Adrenal gland (tissue), 12 donors: ENCODE data around the gene ZSWIM5. TPM values are rescaled to one million over a fixed set of nuclear protein-coding genes. Genes with fewer than 3 reads are reported as not detected.
"Not testable (repeated sequence)": the region's sequence is repeated elsewhere in the genome, so short reads cannot be mapped to it uniquely, and the experiment has no call there.

Experiments
- DNase-seq, 7 donors: peaks; one replicate each; pipeline ENCODE4 v3.0.0-alpha.2; 2019 to 2020
- H3K27ac ChIP-seq, 5 donors: fragments of 200-600 bp; sonication (generic) in 4 of 5; 1 replicate in 3 of 5; 2 replicates in 2 of 5; pipeline versions ENCODE4 v1.5.1 to v1.8.0; 2016 to 2020; ENCODE audit warnings: mild to moderate bottlenecking in 1 of 5
- H3K27me3 ChIP-seq: fragments of 200-600 bp; 2 replicates; pipeline ENCODE4 v1.8.0; 2021
- H3K36me3 ChIP-seq, 2 donors: fragments of 200-600 bp; replicated peaks in 1 of 2; 1 replicate in 1 of 2; 2 replicates in 1 of 2; pipeline versions ENCODE4 v1.5.1 to v1.8.0; 2018 to 2022
- H3K4me1 ChIP-seq, 2 donors: fragments of 200-600 bp; replicated peaks in 1 of 2; 1 replicate in 1 of 2; 2 replicates in 1 of 2; pipeline versions ENCODE4 v1.5.1 to v1.8.0; 2018 to 2021
- H3K4me3 ChIP-seq, 4 donors: fragments of 200-600 bp; sonication (generic) in 3 of 4; one replicate each; pipeline ENCODE4 v1.5.1; 2016 to 2018
- H3K9me3 ChIP-seq, 3 donors: fragments of 200-600 bp; sonication (generic) in 1 of 3; replicated peaks in 1 of 3; 1 replicate in 2 of 3; 2 replicates in 1 of 3; pipeline versions ENCODE4 v1.5.1 to v1.8.0; 2016 to 2021
- CTCF ChIP-seq, 6 experiments: fragments of 450-650 bp in 4 of 6; fragments of 200-600 bp in 2 of 6; sonication (generic) in 1 of 6; IDR thresholded peaks; 1 replicate in 5 of 6; 2 replicates in 1 of 6; pipeline versions ENCODE4 v1.5.1 to v1.8.0; 2016 to 2021; ENCODE audit warnings: antibody characterized with exemption in 6 of 6, mild to moderate bottlenecking in 2 of 6, moderate library complexity in 1 of 6
- POLR2A ChIP-seq, 2 donors: fragments of 450-650 bp; IDR thresholded peaks; one replicate each; pipeline ENCODE4 v1.6.1; 2017; ENCODE audit warnings: antibody characterized with exemption in 2 of 2, mild to moderate bottlenecking in 2 of 2, moderate library complexity in 1 of 2
- WGBS, 4 donors: extraction: QIAGEN DNeasy Blood & Tissue Kit in 2 of 4; methylation state at CpG; one replicate each; pipeline versions ENCODE4 v1.1.5 to v1.1.7; 2013 to 2017; 5-methylcytosine and 5-hydroxymethylcytosine counted together
- intact Hi-C, 2 donors: fragments of 100-400 bp; cut with DNase I; formaldehyde crosslinking; loops; one replicate each; pipeline versions ENCODE4 v1.14.1 to v1.15.0; 2022 to 2023
- polyA plus RNA-seq, 3 donors: library from polyadenylated mRNA; stranded (reverse); fragments of 200-250 nt in 2 of 3; fragments of 350-450 nt in 1 of 3; fragmentation: Illumina TruSeq in 1 of 3; extraction: RNeasy Lipid Tissue Mini Kit (QIAGEN cat#74804) in 1 of 3; gene quantifications; one replicate each; pipeline ENCODE4 v1.2.3, GENCODE V29; 2013 to 2014
- total RNA-seq, 9 donors: library from RNA; depleted of rRNA in 4 of 9; stranded (reverse); fragments of >200 nt in 4 of 9; fragments of 120-200 nt in 1 of 9; fragmentation: NEBNext Ultra II Directional in 1 of 9; extraction: Animal tissue kit (Norgen Biotek cat#: 25700) in 1 of 9; gene quantifications; one replicate each; pipeline versions ENCODE4 v1.1.0 to v1.2.4, GENCODE V29; 2013 to 2023
- donor health status: healthy with polysubstance abuse.
- donor health status: Bipolar disorder and iron deficiency.
- donor health status: DM: yes; HTN: yes; CAD: no.
- donor health status: DM: no; HTN: no; CAD: no.
- donor health status: DM: no; HTN: no; CAD: no.
- donor health status: DM: yes; HTN: yes; CAD: no.

Gene ZSWIM5
- total and polyA plus RNA-seq, 12 donors: 5.0 to 34.0 (median 18.7) TPM

- Histone ChIP-seq H3K9me3 (no peaks in the 10 kb centered on the region), H3K36me3 (no peaks in the 10 kb centered on the region), H3K27me3 (no peaks in the 10 kb centered on the region), H3K4me3 (no peak overlapping the region), H3K4me1 (no peaks in the 10 kb centered on the region), H3K27ac (no peak overlapping the region)
- DNase-seq: no peak
- intact Hi-C loops: no loop called here
- 80 to 93% (median 84%) methylated on average over 2 of the region's 2 CpGs for WGBS, 4 donors
- TF ChIP-seq POLR2A (IDR thresholded peaks at IDR 0.05) (no peak), CTCF (IDR thresholded peaks at IDR 0.05) (no peak)
Measured at GRCh38 chr1:45067806-45068205, 138.6 kb downstream of the ZSWIM5 start.

GRCh38 chr1:45065083-45065482, 141.3 kb downstream of the ZSWIM5 start:
- no peaks in the 10 kb centered on the region for H3K4me1 ChIP-seq
- H3K4me3 ChIP-seq: no peak overlapping the region
- no peaks in the 10 kb centered on the region for H3K36me3 ChIP-seq
- no peak for DNase-seq
- TF ChIP-seq POLR2A (IDR thresholded peaks at IDR 0.05) (no peak), CTCF (IDR thresholded peaks at IDR 0.05) (no peak)
- intact Hi-C loops: no loop called here
- no peaks in the 10 kb centered on the region for H3K27me3 ChIP-seq
- H3K9me3 ChIP-seq: no peaks in the 10 kb centered on the region
- WGBS, 4 donors: 75 to 92% (median 89%) methylated on average over 2 of the region's 2 CpGs
- no peak overlapping the region for H3K27ac ChIP-seq

- H3K27me3 ChIP-seq, H3K4me3 ChIP-seq, DNase-seq, H3K27ac ChIP-seq, H3K4me1 ChIP-seq, H3K9me3 ChIP-seq, intact Hi-C loops: not testable (repeated sequence)
- WGBS, 4 donors: 94 to 97% (median 95%) methylated on average over 4 of the region's 4 CpGs
- H3K36me3 ChIP-seq: peaks cover 0 to 10% of the 10 kb centered on the region in 2 donors
Measured at GRCh38 chr1:45062463-45062862, 143.9 kb downstream of the ZSWIM5 start.

- no peak for TF ChIP-seq POLR2A (IDR thresholded peaks at IDR 0.05)
- TF ChIP-seq CTCF (IDR thresholded peaks at IDR 0.05): no peak
Measured at GRCh38 chr1:45059829-45060228, 146.6 kb downstream of the ZSWIM5 start.

GRCh38 chr1:45057542-45057941, 148.9 kb downstream of the ZSWIM5 start:
- no peaks in the 10 kb centered on the region for H3K9me3 ChIP-seq
- intact Hi-C loops: no loop called here
- no peaks in the 10 kb centered on the region for H3K27me3 ChIP-seq
- no peak overlapping the region for H3K4me3 ChIP-seq
- H3K27ac ChIP-seq: no peak overlapping the region
- peaks cover 0 to 5% of the 10 kb centered on the region in 2 donors for H3K4me1 ChIP-seq
- 33 to 46% (median 38%) methylated on average over 1 of the region's 1 CpG for WGBS, 4 donors
- no peak for TF ChIP-seq POLR2A (IDR thresholded peaks at IDR 0.05)
- no peak for TF ChIP-seq CTCF (IDR thresholded peaks at IDR 0.05)
- no peak for DNase-seq
- H3K36me3 ChIP-seq: peaks cover 0 to 10% of the 10 kb centered on the region in 2 donors

More at GRCh38 chr1:45059829-45060228, 146.6 kb downstream of the ZSWIM5 start:
- H3K9me3 ChIP-seq: no peaks in the 10 kb centered on the region
- no peaks in the 10 kb centered on the region for H3K27me3 ChIP-seq
- H3K4me1 ChIP-seq: peaks cover 0 to 5% of the 10 kb centered on the region in 2 donors
- DNase-seq: no peak
- no peak overlapping the region for H3K27ac ChIP-seq
- intact Hi-C loops: no loop called here
- 63 to 75% (median 68%) methylated on average over 2 of the region's 2 CpGs for WGBS, 4 donors
- peaks cover 0 to 10% of the 10 kb centered on the region in 2 donors for H3K36me3 ChIP-seq
- no peak overlapping the region for H3K4me3 ChIP-seq
